Daoy (cell line): ENCODE results near the gene BCR. TPM values are rescaled to one million over a fixed set of nuclear protein-coding genes. Genes with fewer than 3 reads are reported as not detected.

Source experiments
- DNase-seq: peaks from one replicate; pipeline ENCODE4 v3.0.0-alpha.2; 2015; ENCODE audit warnings: low read depth
- total RNA-seq: library from RNA; depleted of rRNA; stranded (reverse); fragments of >200 nt; shearing (Covaris generic); gene quantifications from 2 replicates; pipeline ENCODE4 v1.2.3, GENCODE V29; 2014

BCR gene
- total RNA-seq, 1 experiment from 2014 or later, result 27.3 TPM

DNA sequence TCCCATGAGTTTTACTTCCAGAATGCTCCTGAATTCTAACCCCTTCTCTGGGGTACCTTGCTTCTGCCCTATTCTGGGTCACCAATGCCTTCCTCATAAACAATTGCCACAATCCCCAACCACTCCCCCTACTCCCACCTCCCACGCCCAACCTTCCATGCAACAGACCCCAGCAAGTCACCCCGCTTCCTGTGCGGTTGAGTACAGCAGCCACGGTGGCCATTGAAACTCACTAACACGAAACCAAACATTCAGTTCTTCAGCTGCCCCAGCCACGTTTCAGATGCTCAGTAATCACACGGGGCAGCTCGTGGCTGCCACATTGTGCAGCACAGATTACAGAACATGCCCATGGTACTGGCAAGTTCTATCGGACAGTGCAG lies 3.7 kb upstream of the BCR start:
- DNase-seq, result no peak

DNA sequence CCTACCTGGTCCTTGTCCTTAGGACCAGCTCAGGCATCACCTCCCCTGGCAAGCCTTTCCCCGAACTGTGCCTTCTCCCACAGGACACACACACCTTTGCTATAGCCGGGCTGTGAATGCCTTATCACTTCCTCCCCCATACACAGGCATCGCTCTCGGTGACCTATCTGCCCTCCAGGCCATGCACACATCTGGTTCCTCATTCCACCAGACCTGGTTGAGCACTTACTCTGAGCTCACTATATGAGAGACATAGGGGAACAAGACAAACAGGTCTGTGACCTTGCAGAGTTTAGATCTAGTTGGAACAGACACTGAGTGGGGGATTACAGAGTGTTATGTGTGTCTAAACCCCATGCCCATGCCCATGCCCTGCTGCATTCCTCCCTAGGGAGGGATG lies 3.1 kb upstream of the BCR start:
- no peak for DNase-seq

GRCh38 chr22:23178512-23179254 lies 1.6 kb upstream of the BCR start:
- DNase-seq, result peak; percentile 71

- no peak for DNase-seq
Measured at GRCh38 chr22:23179381-23180299, 669 bp upstream of the BCR start.

- DNase-seq, result no peak
Measured at GRCh38 chr22:23180893-23181720, 798 bp downstream of the BCR start.

- DNase-seq, result no peak
Measured at GRCh38 chr22:23181721-23182308, 1.5 kb downstream of the BCR start.

DNA sequence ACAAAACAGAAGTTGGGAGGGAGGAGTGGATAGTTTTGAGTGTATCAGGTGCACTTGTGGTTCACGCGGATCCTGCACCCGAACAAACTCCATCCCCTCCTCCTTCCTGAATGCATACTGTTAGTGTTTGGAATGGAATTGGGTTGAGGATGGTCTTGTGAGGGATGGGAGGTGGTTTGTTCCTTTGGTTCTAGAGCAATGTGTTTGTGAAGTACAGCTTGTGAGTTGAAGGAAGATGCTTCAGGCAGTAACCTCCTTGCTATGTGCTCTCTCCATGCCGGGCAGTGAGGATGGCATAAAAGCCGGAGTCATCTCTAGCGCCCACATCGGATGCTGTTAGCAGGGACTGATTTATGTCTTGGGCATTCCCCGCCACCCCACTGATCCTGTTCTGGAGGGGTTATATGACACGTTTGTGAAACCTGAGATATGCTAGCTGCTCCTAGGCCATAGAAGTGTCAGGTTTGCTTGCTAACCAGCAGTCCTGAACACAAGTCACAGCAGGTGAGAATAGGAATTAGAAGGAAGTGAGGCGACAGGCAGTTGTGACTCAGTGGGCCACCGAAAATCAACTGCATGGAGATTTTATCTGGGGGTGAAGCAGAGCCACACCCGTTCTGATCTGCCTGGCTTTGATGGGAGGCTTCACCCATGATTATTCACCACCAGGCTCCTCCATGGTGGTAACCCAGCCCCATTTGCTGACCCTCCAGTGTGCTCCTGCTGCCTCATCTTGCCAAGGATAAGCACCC lies 2.2 kb downstream of the BCR start:
- peak; percentile 78 for DNase-seq

DNA sequence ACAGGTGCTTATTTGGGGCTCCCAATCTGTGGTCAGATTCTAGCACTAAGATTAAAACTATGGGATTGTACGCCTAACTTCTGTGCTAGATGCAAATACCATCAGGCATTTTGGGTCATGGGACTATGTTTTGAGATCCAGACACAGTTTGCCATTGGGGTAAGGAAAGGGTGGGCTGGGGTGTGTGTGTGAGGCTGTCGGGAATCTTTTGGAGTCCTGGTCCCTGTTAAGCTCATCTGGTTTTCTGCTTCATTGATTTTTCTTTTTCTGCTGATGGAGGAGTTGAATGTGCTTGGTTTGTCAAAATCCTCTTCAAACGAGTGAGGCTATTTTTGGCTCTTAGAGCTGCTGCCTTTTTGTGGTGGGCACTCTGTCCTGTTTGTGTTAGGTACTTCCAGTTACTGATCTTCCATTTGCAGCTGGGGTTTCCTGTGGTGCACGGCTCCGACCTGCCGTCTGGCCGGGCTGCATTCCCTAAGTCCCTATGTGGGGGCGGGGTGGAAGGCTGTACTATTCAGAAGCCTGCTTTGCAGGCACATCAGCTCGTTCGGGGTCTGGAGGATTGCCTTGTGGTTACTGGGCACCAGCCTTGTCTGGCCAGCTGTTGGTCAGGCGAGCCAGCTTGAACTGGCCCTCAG lies 2.9 kb downstream of the BCR start:
- peak; percentile 49 for DNase-seq

- no peak for DNase-seq
Measured at GRCh38 chr22:23184100-23184763, 3.9 kb downstream of the BCR start.

DNA sequence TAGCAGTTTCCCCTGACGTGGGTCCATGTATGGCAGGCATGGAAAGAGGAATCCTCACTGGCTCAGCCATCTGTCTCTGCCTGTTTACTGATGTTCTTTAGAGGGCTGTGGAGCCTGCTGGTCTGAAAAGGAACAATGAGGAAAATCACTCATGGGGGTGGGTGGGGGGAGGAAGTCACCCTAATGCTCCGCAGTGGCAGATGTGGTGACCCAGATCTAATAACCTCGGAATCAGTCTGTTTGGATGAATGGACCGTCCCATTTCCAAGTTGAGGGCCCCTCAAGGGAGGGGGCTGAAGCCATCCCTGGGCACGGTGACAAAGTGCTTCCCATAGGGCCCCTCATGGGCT lies 4.4 kb downstream of the BCR start:
- DNase-seq, result no peak

GRCh38 chr22:23187211-23187610 lies 6.9 kb downstream of the BCR start:
- DNase-seq, result no peak

- no peak for DNase-seq
Measured at GRCh38 chr22:23187871-23188700, 7.8 kb downstream of the BCR start.

DNA sequence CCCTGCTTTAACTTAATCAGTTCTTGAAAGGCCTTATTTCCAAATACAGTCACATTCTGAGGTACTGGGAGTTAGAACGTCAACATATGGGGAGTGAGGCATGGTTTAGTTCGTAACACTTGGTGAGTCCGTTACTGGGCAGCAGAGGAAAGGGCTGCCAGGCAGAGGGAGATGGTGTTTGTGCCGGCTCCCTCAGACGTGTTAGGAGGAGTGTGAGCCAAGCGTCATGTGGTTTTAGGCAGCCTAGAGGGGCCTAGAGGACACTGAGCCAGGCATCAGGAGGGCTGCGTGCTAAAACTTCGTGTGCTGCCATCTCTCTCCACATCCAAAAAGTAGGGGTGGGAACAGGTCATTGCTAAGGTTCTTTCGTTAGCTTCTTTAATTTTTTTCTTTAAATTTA lies 10.2 kb downstream of the BCR start:
- no peak for DNase-seq

DNA sequence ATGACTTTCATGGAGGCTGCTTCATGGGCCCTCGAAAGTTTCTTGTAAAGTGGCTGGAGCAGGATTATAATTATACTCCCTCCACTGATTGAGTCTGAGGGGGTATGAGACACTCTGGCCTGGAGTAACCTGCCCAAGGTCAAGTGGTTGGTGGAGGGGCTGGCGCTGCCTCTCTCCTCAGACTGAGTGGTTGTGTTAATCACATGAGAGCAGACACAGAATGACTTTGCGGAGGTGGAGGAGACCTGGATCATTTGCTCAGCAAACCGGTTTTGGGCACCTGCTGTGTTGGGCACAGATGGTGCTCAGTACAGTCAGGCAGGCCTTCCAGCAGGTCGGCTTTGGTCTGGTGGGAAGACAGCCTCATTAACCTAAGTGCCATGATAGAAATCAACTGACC lies 11.8 kb downstream of the BCR start:
- DNase-seq, result no peak

DNA sequence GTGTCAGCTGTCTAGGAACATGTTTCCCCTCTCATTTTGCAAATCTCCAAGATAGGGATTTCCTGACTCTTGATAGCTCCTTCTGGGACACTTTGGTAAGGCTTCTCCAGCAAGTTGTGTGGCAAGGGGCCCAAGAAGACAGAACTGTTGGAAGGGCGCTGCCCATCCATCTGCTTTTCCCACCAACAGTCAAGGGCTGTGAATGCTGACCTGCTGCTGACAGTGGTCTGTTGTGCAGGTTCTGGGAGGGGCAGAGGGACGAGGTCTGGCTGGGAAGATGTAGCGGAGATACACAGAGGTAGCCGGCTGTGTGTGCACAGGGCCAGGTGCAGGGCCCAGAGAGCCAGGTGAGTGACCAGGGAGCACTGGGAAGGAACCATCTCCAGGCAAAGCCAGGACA lies 12.2 kb downstream of the BCR start:
- DNase-seq, result no peak

- no peak for DNase-seq
Measured at GRCh38 chr22:23193196-23193827, 13.0 kb downstream of the BCR start.

GRCh38 chr22:23193882-23194281 lies 13.6 kb downstream of the BCR start:
- DNase-seq, result peak; percentile 20

DNA sequence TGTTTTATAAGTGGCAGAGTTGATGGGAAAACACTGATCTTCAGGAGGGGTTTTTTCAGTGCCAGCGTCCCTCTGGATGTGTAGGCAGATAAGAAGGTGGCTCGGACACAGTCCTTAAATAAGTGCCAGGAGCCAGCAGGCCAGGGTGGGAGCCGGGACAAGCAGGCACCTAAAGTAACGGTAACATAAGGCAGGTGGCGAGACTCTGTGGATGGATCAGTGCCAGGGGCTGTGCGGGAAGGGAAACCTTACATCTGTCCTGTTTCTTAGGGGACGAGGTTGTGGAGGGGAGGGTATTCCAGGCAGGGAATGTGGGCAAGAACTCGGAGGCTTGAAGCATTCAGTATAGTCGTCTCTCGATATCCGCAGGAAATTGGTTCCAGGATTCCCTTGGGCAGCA lies 15.9 kb downstream of the BCR start:
- DNase-seq, result no peak

DNA sequence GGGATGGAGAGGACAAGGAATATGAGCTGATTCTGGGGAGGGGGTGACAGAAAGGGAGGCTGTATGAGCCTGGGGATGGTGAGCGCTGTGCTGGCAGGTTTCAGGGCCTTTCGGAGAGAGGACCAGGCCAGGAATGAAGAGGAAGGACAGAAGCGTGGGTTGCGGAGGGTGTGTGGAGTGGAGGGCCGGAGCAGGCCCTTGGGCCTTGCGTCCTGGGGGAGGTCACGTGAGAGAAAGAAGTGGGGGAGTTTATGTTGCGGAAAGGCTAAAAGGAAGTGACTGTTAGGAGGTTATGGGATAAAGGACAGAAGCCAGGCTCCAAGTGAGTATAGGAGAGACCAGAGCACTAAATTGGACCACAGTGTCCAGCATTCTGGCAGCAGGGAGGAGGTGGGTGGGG lies 17.5 kb downstream of the BCR start:
- DNase-seq, result no peak
